Neuronal stem cell (in vitro differentiated cells): ENCODE data around the gene APOC1.

Experiments
- DNase-seq: peaks from one replicate; pipeline ENCODE4 v3.0.0-alpha.2; 2013; ENCODE audit warnings: low spot score
- H2AFZ ChIP-seq: one replicate; pipeline ENCODE4 v1.6.1; 2013; ENCODE audit warnings: mild to moderate bottlenecking, low read length, inconsistent platforms
- H2AK5ac ChIP-seq: 2 replicates; pipeline ENCODE4 v1.6.1; 2013; ENCODE audit warnings: low read depth, mild to moderate bottlenecking, inconsistent platforms, low read length, moderate library complexity, mixed read lengths
- H2BK120ac ChIP-seq: 2 replicates; pipeline ENCODE4 v1.6.1; 2013; ENCODE audit warnings: low read depth, mild to moderate bottlenecking, inconsistent platforms, low read length, moderate library complexity, mixed read lengths
- H2BK12ac ChIP-seq: one replicate; pipeline ENCODE4 v1.6.1; 2013; ENCODE audit warnings: low read length, inconsistent platforms
- H2BK15ac ChIP-seq: 2 replicates; pipeline ENCODE4 v1.6.1; 2013; ENCODE audit warnings: mild to moderate bottlenecking, low read length, inconsistent platforms, mixed read lengths
- H2BK5ac ChIP-seq: one replicate; pipeline ENCODE4 v1.6.1; 2013; ENCODE audit warnings: inconsistent platforms, mild to moderate bottlenecking, low read length, moderate library complexity
- H3K14ac ChIP-seq: one replicate; pipeline ENCODE4 v1.6.1; 2013; ENCODE audit warnings: low read length, inconsistent platforms
- H3K18ac ChIP-seq: 2 replicates; pipeline ENCODE4 v1.6.1; 2013; ENCODE audit warnings: low read length, inconsistent platforms
- H3K23ac ChIP-seq: 2 replicates; pipeline ENCODE4 v1.6.1; 2013; ENCODE audit warnings: low read depth, mild to moderate bottlenecking, mixed read lengths, low read length, inconsistent platforms; ENCODE audit not compliant: poor library complexity
- H3K27ac ChIP-seq: replicated peaks from 3 replicates; pipeline ENCODE4 v1.5.1; 2013; ENCODE audit warnings: low read length, inconsistent platforms
- H3K27me3 ChIP-seq, 3 experiments: 2 replicates each; pipeline ENCODE4 v1.6.1; 2013; ENCODE audit warnings: low read length in 3 of 3, mild to moderate bottlenecking in 2 of 3, inconsistent platforms in 1 of 3, low read depth in 1 of 3, mixed read lengths in 1 of 3, moderate library complexity in 1 of 3; ENCODE audit not compliant: control insufficient read depth in 3 of 3, insufficient read depth in 3 of 3
- H3K36me3 ChIP-seq, 2 donors: replicated peaks in 1 of 2; 2 replicates each; pipeline ENCODE4 v1.6.1; 2013; ENCODE audit warnings: low read length in 2 of 2; ENCODE audit not compliant: control insufficient read depth in 2 of 2, insufficient read depth in 2 of 2
- H3K4ac ChIP-seq: 2 replicates; pipeline ENCODE4 v1.6.1; 2013; ENCODE audit warnings: inconsistent platforms, mild to moderate bottlenecking, low read length, moderate library complexity
- H3K4me1 ChIP-seq, 2 donors: 1 replicate in 1 of 2; 2 replicates in 1 of 2; pipeline ENCODE4 v1.6.1; 2013; ENCODE audit warnings: low read length in 2 of 2, low read depth in 1 of 2; ENCODE audit not compliant: control insufficient read depth in 2 of 2, insufficient read depth in 1 of 2
- H3K4me2 ChIP-seq: one replicate; pipeline ENCODE4 v1.6.1; 2013; ENCODE audit warnings: mild to moderate bottlenecking, low read length, inconsistent platforms; ENCODE audit not compliant: insufficient read depth, poor library complexity, severe bottlenecking
- H3K4me3 ChIP-seq, 2 donors: 2 replicates each; pipeline ENCODE4 v1.5.1; 2013; ENCODE audit warnings: low read length in 2 of 2, mild to moderate bottlenecking in 2 of 2, inconsistent platforms in 1 of 2, moderate library complexity in 1 of 2
- H3K79me1 ChIP-seq: one replicate; pipeline ENCODE4 v1.6.1; 2013; ENCODE audit warnings: low read depth, mild to moderate bottlenecking, inconsistent platforms, low read length, moderate library complexity
- H3K9ac ChIP-seq: one replicate; pipeline ENCODE4 v1.6.1; 2013; ENCODE audit warnings: mild to moderate bottlenecking, low read depth, low read length, inconsistent platforms; ENCODE audit not compliant: poor library complexity
- H3K9me3 ChIP-seq, 2 donors: replicated peaks in 1 of 2; 2 replicates each; pipeline versions ENCODE3 to v1.6.1; 2013; ENCODE audit warnings: low read length in 2 of 2, mild to moderate bottlenecking in 2 of 2, inconsistent platforms in 1 of 2, low read depth in 1 of 2, mixed read lengths in 1 of 2, moderate library complexity in 1 of 2; ENCODE audit not compliant: control insufficient read depth in 2 of 2, insufficient read depth in 1 of 2
- H4K8ac ChIP-seq: one replicate; pipeline ENCODE4 v1.6.1; 2013; ENCODE audit warnings: low read depth, mild to moderate bottlenecking, inconsistent platforms, low read length, moderate library complexity
- H4K91ac ChIP-seq: one replicate; pipeline ENCODE4 v1.6.1; 2013; ENCODE audit warnings: low read length, low read depth, mild to moderate bottlenecking, inconsistent platforms; ENCODE audit not compliant: poor library complexity
- whole genome bisulfite sequencing, 2 donors: extraction: QIAGEN DNeasy Blood & Tissue Kit; methylation state at CpG; one replicate each; pipeline ENCODE4 v1.1.7; 2013; ENCODE audit warnings: missing lambda C conversion rate in 2 of 2, mixed read lengths in 1 of 2; ENCODE audit not compliant: insufficient read length in 2 of 2, insufficient replicate concordance in 1 of 2; ENCODE audit errors: extremely low coverage in 2 of 2; 5-methylcytosine and 5-hydroxymethylcytosine counted together

APOC1 gene

GRCh38 chr19:44957526-44957925 is 43.1 kb downstream of the APOC1 start:
- WGBS, 2 donors: no CpG with 5 or more reads among the region's 7 CpGs
- Histone ChIP-seq H3K23ac (no peak overlapping the region), H3K4me1 (peaks cover 6 to 11% of the 10 kb centered on the region in 2 donors), H3K9me3 (no peaks in the 10 kb centered on the region), H3K79me1 (peaks cover 20% of the 10 kb centered on the region), H3K27ac (no peak overlapping the region), H4K91ac (no peak overlapping the region), H3K27me3 (no peaks in the 10 kb centered on the region), H2AK5ac (no peak overlapping the region), H3K4me3 (peak overlapping the region; percentile 17 to 68), H3K18ac (no peak overlapping the region), H3K4ac (no peak overlapping the region), H4K8ac (no peak overlapping the region), H3K14ac (no peak overlapping the region), H2AFZ (no peak overlapping the region), H2BK5ac (no peak overlapping the region), H2BK120ac (no peak overlapping the region), H2BK12ac (peak overlapping the region; percentile 46), H2BK15ac (no peak overlapping the region), H3K36me3 (peaks cover 11 to 35% of the 10 kb centered on the region in 2 donors), H3K4me2 (no peak overlapping the region), H3K9ac (peak overlapping the region; percentile 86)
- no peak for DNase-seq

DNA sequence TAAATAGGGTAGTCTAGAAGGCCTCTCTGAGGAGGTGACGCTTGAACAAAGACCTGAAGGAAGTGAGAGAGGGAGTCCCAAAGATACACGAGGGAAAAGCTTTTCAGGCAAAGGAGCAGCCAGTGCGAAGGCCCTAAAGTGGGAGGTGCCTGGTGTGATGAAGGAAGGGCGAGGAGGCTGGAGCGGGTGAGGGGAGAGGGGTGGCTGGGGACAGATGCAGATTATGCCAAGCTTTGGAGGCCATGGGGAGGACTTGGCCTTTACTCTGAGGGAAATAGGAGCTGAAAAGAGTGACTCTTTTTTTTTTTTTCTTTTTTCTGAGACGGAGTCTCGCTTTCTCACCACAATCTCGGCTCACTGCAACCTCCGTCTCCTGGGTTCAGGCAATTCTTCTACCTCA is 43.7 kb downstream of the APOC1 start:
- no peak overlapping the region for H2AFZ ChIP-seq
- no peak overlapping the region for H3K4ac ChIP-seq
- no CpG with 5 or more reads among the region's 9 CpGs for WGBS, 2 donors
- no peaks in the 10 kb centered on the region for H3K27me3 ChIP-seq
- peaks cover 6 to 11% of the 10 kb centered on the region in 2 donors for H3K4me1 ChIP-seq
- no peaks in the 10 kb centered on the region for H3K9me3 ChIP-seq
- DNase-seq: no peak
- H3K4me2 ChIP-seq: no peak overlapping the region
- peaks cover 11 to 36% of the 10 kb centered on the region in 2 donors for H3K36me3 ChIP-seq
- no peak overlapping the region for H4K8ac ChIP-seq
- no peak overlapping the region for H2BK15ac ChIP-seq
- no peak overlapping the region for H3K14ac ChIP-seq
- peak overlapping the region; percentile 13 for H3K9ac ChIP-seq
- no peak overlapping the region for H2BK12ac ChIP-seq
- H3K4me3 ChIP-seq: no peak overlapping the region
- no peak overlapping the region for H4K91ac ChIP-seq
- H2BK5ac ChIP-seq: no peak overlapping the region
- H2BK120ac ChIP-seq: no peak overlapping the region
- H3K18ac ChIP-seq: no peak overlapping the region
- peaks cover 20% of the 10 kb centered on the region for H3K79me1 ChIP-seq
- H3K23ac ChIP-seq: no peak overlapping the region
- H2AK5ac ChIP-seq: no peak overlapping the region
- H3K27ac ChIP-seq: no peak overlapping the region

DNA sequence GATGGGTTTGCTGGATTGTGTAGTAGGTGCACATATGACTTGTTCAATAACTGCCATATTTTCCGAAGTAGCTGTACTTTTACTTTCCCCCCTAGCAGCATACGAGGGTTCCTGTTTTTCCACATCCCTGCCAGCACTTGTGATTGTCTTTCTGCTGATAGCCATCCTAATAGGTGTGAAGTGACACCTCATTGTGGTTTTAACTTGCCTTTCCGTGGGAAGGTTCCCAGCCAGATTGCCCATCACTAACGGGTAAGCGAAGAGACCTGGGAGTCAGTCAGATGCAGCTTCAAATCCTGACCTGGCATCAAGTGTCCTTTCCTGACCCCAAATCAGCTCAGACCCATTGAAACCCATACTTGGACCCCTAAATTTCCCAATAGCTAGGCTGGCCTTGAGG is 45.3 kb downstream of the APOC1 start:
- DNase-seq: no peak
- WGBS, 2 donors: no CpG with 5 or more reads among the region's 5 CpGs

GRCh38 chr19:44960906-44961728 is 46.7 kb downstream of the APOC1 start:
- no CpG with 5 or more reads among the region's 8 CpGs for WGBS, 2 donors
- Histone ChIP-seq H2BK5ac (peak overlapping the region; percentile 55), H3K9ac (no peak overlapping the region)

More for the DNA sequence above, 45.3 kb downstream of the APOC1 start:
- Histone ChIP-seq H3K27me3 (no peaks in the 10 kb centered on the region), H2AK5ac (no peak overlapping the region), H3K4me2 (no peak overlapping the region), H3K9me3 (no peaks in the 10 kb centered on the region), H3K4me1 (peaks cover 6 to 8% of the 10 kb centered on the region in 2 donors), H4K91ac (no peak overlapping the region), H3K9ac (no peak overlapping the region), H3K36me3 (peaks cover 14 to 43% of the 10 kb centered on the region in 2 donors), H3K79me1 (peaks cover 20% of the 10 kb centered on the region), H3K4ac (no peak overlapping the region), H3K4me3 (no peak overlapping the region), H3K14ac (no peak overlapping the region), H3K23ac (no peak overlapping the region), H4K8ac (no peak overlapping the region), H3K27ac (no peak overlapping the region), H2AFZ (no peak overlapping the region), H2BK5ac (no peak overlapping the region), H2BK120ac (no peak overlapping the region), H2BK12ac (no peak overlapping the region), H2BK15ac (no peak overlapping the region), H3K18ac (no peak overlapping the region)

More at GRCh38 chr19:44960906-44961728, 46.7 kb downstream of the APOC1 start:
- no peak overlapping the region for H2BK12ac ChIP-seq
- no peaks in the 10 kb centered on the region for H3K9me3 ChIP-seq
- no peak overlapping the region for H2BK15ac ChIP-seq
- no peak overlapping the region for H2AFZ ChIP-seq
- H3K36me3 ChIP-seq: peaks cover 16 to 47% of the 10 kb centered on the region in 2 donors
- H2AK5ac ChIP-seq: no peak overlapping the region
- H3K18ac ChIP-seq: no peak overlapping the region
- no peak overlapping the region for H4K8ac ChIP-seq
- H3K27ac ChIP-seq: no peak overlapping the region
- H4K91ac ChIP-seq: no peak overlapping the region
- no peaks in the 10 kb centered on the region for H3K27me3 ChIP-seq
- H3K4me1 ChIP-seq: peaks cover 3 to 6% of the 10 kb centered on the region in 2 donors
- no peak overlapping the region for H2BK120ac ChIP-seq
- no peak overlapping the region for H3K4me2 ChIP-seq
- H3K79me1 ChIP-seq: peaks cover 12% of the 10 kb centered on the region
- no peak for DNase-seq
- H3K4me3 ChIP-seq: no peak overlapping the region
- H3K4ac ChIP-seq: no peak overlapping the region
- H3K23ac ChIP-seq: no peak overlapping the region
- no peak overlapping the region for H3K14ac ChIP-seq
